BJ (cell line): ENCODE results near the gene DCDC2C. TPM values are rescaled to one million over a fixed set of nuclear protein-coding genes. Genes with fewer than 3 reads are reported as not detected.

Source experiments
- CTCF ChIA-PET: fragments of 350-600 bp; formaldehyde crosslinking; extraction: SDS; loops from one replicate; lab custom pipeline; 2021; ENCODE audit warnings: antibody characterized with exemption, inconsistent platforms; lab: Yijun Ruan, JAX
- POLR2A ChIA-PET: fragments of 300-600 bp; sonication (Branson Sonifier 250); formaldehyde crosslinking; extraction: SDS; loops from one replicate; lab custom pipeline; 2021; ENCODE audit warnings: antibody characterized with exemption; lab: Charles Lee
- DNase-seq: peaks from one replicate; pipeline ENCODE4 v3.0.0-alpha.2; 2011; ENCODE audit warnings: low read depth
- H3K27me3 ChIP-seq: 2 replicates; pipeline ENCODE4 v1.6.0; 2011; ENCODE audit warnings: low read length; ENCODE audit not compliant: control insufficient read depth, insufficient read depth
- H3K36me3 ChIP-seq: 2 replicates; pipeline ENCODE4 v1.5.1; 2011; ENCODE audit warnings: low read length; ENCODE audit not compliant: control insufficient read depth, insufficient read depth
- H3K4me3 ChIP-seq: 2 replicates; pipeline ENCODE4 v1.5.1; 2011; ENCODE audit warnings: low read depth, mild to moderate bottlenecking, control low read depth, low read length
- polyA plus RNA-seq: library from polyadenylated mRNA; depleted of rRNA; stranded (reverse); fragments of >200 nt; gene quantifications from 2 replicates; pipeline ENCODE4 v1.2.3, GENCODE V29; 2011
- TF ChIP-seq, protein P1 (sequence below): IDR thresholded peaks from 2 replicates; pipeline ENCODE4 v1.5.1; 2011; ENCODE audit warnings: low read depth, mild to moderate bottlenecking, control low read depth, inconsistent platforms, low read length, moderate library complexity; ENCODE audit not compliant: insufficient read depth

Gene DCDC2C
- polyA plus RNA-seq, 1 experiment: not detected

DNA sequence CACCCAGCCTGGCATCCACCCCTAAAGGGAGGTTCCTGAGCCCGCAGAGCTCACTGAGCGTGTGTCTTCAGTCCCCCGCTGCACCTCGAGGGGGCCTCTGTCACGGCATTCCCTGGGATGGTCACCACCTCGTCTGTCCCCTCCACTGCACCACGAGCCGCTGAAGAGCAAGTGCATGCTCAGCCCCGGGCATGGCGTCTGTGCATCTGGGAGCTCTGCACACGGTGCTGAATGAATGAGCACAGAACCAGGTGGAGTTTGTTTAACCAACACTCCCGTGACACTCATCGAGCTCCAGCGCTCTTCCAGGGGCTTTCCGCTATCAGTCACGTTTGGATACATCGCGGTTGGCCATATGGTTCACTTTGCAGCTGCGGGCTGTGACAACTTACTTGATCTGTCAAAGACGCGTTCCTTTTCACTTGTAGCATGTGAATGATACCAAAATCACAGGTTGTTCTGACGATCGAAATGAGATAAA, 36.2 kb upstream of the DCDC2C start:
- Histone ChIP-seq H3K36me3 (no peaks in the 10 kb centered on the region), H3K27me3 (no peaks in the 10 kb centered on the region; the same call in 1 of the 2 replicates), H3K4me3 (no peak overlapping the region)
- POLR2A ChIA-PET: no interaction called here
- CTCF ChIA-PET: interaction anchor here (0.9 kb wide), 1 partner anchor 16 kb away, joined by 3 read pairs; no protein-coding TSS in a partner anchor
- TF ChIP-seq, protein P1, sequence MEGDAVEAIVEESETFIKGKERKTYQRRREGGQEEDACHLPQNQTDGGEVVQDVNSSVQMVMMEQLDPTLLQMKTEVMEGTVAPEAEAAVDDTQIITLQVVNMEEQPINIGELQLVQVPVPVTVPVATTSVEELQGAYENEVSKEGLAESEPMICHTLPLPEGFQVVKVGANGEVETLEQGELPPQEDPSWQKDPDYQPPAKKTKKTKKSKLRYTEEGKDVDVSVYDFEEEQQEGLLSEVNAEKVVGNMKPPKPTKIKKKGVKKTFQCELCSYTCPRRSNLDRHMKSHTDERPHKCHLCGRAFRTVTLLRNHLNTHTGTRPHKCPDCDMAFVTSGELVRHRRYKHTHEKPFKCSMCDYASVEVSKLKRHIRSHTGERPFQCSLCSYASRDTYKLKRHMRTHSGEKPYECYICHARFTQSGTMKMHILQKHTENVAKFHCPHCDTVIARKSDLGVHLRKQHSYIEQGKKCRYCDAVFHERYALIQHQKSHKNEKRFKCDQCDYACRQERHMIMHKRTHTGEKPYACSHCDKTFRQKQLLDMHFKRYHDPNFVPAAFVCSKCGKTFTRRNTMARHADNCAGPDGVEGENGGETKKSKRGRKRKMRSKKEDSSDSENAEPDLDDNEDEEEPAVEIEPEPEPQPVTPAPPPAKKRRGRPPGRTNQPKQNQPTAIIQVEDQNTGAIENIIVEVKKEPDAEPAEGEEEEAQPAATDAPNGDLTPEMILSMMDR: no peak
- DNase-seq: no peak

DNA sequence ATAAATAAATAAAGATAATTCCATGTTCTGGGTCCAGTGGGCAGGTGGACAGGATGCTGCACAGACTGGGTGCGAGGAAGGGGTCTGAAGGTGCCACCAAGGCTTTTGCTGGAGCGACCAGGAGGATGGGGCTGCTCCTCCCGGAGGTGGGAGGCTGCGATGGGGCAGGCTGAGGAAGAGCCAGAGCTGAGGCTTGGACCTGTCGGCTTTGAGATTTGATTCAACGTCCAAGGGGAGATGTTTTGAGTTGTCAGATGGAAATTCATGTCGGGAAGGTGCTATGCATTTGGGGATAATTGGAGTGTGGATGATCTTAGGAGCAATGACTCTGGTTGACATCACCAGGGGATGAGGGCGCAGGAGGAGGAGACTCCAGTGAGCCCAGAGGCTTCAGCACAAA, 33.7 kb upstream of the DCDC2C start:
- no peak overlapping the region for H3K4me3 ChIP-seq
- H3K36me3 ChIP-seq: no peaks in the 10 kb centered on the region
- H3K27me3 ChIP-seq: no peaks in the 10 kb centered on the region; the same call in 1 of the 2 replicates
- CTCF ChIA-PET: no interaction called here
- no peak for DNase-seq
- POLR2A ChIA-PET: no interaction called here
- TF ChIP-seq, protein P1: no peak

DNA sequence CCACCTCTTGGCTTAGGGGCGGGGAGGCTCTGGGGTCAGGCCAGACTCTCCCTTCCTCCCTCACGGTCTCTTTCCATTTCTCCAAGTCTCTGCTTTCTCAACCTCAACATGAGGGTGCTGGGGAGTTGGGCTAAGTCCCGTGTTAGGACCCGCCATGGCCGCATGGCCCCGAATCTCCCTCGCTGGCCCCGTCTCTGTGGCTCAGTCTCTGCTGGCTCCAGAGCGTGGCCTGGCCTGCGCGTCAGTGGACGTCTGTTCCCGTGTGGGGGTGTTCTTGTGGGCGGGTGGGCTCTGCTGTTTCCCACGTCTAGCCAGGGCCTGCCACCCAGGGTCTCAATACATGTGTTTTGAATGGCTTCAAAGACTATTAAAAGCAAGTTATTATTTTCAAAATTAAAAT, 33.0 kb upstream of the DCDC2C start:
- no peak for DNase-seq
- CTCF ChIA-PET: no interaction called here
- POLR2A ChIA-PET: no interaction called here
- H3K27me3 ChIP-seq: no peaks in the 10 kb centered on the region
- TF ChIP-seq, protein P1: no peak
- H3K36me3 ChIP-seq: no peaks in the 10 kb centered on the region
- H3K4me3 ChIP-seq: no peak overlapping the region

DNA sequence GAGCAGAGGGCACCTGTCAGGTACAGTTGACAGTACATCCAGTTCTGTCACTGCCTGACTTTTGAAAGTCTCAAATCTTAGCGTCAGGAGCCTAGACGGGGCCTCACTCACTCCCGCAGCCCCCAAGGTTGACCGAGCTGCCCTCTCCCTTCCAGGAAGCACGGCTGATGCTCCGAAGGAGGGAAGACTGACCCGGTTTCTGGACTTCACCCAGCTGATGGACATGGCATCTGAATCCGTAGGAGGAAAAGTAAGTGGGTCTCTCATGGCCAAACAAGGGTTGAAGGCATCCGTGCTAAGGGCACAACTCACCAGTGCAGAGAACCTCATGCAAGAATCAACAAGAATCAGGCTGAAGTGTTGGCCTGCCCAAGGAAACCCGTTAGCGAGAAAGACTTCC, 32.4 kb upstream of the DCDC2C start:
- H3K36me3 ChIP-seq: no peaks in the 10 kb centered on the region
- POLR2A ChIA-PET: no interaction called here
- TF ChIP-seq, protein P1: no peak
- DNase-seq: no peak
- CTCF ChIA-PET: no interaction called here
- H3K4me3 ChIP-seq: no peak overlapping the region
- no peaks in the 10 kb centered on the region for H3K27me3 ChIP-seq

DNA sequence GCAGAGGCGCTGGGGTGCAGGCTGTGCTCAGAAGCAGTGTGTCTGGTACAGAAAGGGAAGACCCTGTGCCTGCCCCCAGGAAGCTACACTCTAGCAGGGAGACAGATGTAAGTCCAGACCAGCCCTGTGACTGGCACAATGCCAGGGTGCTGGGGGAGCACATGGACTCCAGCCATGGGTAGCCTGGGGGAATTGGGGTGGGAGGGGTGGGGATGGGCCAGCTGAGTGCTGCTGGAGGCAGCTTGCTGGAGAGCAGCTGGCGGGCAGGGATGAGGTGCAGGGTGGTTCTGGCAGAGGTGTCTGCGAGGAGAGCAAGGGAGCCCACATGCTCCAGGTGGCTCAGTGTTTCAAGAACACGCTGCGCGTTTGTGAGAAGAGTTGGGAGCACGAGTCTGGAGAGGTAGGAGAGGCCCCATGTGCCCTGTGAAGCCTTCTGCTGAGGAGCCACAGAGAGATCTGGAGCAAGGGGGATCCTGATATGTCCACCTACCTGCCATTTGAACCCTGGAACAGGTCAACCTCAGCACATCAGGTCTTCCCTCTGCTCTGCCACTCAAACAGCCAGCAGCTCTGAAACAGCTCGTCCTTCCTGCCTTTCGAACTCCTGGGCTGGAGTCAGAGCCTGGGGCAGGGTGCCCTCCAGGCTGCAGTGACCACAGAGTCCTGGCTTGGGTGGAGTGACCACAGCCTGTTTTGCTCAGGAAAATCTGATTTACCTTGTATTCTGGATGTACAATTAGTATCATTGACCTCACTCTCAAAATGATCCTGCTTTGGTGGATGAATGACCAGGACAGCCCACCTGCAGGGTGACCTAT, 30.3 kb upstream of the DCDC2C start:
- H3K27me3 ChIP-seq: no peaks in the 10 kb centered on the region
- TF ChIP-seq, protein P1: no peak
- ChIA-PET CTCF (no interaction called here), POLR2A (no interaction called here)
- DNase-seq: no peak
- H3K36me3 ChIP-seq: no peaks in the 10 kb centered on the region
- H3K4me3 ChIP-seq: no peak overlapping the region
